Mammary epithelial cell (primary cell): Measurements from ENCODE around the gene EPHB2.

Experiments used
- EZH2 ChIP-seq: IDR thresholded peaks from 2 replicates; pipeline ENCODE4 v1.6.1; 2012; ENCODE audit warnings: low read length, inconsistent platforms, borderline replicate concordance
- TF ChIP-seq, protein P1 (sequence below), 2 donors: IDR thresholded peaks in 1 of 2; conservative IDR thresholded peaks in 1 of 2; 2 replicates each; pipeline ENCODE4 v1.5.1; 2011 to 2012; ENCODE audit warnings: inconsistent platforms in 2 of 2, low read length in 2 of 2, mild to moderate bottlenecking in 2 of 2, control low read depth in 1 of 2, low read depth in 1 of 2; ENCODE audit not compliant: insufficient read depth in 1 of 2; ENCODE audit errors: extremely low read depth in 1 of 2

DNA sequence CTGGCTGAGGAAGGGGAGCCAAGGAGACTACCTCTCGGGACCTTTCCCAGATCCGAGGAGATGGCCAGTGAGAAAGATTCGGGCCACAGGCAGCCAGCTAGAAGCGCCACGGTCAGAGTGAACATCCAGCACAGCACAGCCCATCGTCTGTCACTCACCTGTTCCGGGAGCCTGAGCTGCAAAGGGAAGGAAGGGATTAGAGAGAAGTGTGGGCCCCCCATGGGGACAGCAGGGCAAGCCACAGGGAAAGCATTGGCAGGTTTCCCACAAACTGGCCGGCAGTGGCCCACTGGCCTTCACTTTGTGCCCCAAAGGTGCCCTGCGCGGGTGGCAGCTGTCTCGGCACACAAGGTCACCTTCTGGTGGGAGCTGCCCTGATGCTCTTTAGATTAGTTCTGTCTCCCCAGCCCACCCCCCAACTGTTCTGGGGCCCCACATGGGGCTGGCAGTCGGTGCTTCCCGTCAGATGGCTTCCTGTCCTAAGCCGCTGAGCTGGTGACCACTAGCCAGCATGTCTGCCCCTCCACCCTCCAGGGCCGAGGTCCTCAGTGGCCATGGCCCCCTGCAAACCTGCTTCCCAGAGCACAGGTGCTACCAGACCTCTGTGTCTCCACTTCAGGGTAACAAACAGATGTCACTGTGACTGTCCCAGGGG lies 205.3 kb downstream of the EPHB2 start:
- TF ChIP-seq, protein P1, sequence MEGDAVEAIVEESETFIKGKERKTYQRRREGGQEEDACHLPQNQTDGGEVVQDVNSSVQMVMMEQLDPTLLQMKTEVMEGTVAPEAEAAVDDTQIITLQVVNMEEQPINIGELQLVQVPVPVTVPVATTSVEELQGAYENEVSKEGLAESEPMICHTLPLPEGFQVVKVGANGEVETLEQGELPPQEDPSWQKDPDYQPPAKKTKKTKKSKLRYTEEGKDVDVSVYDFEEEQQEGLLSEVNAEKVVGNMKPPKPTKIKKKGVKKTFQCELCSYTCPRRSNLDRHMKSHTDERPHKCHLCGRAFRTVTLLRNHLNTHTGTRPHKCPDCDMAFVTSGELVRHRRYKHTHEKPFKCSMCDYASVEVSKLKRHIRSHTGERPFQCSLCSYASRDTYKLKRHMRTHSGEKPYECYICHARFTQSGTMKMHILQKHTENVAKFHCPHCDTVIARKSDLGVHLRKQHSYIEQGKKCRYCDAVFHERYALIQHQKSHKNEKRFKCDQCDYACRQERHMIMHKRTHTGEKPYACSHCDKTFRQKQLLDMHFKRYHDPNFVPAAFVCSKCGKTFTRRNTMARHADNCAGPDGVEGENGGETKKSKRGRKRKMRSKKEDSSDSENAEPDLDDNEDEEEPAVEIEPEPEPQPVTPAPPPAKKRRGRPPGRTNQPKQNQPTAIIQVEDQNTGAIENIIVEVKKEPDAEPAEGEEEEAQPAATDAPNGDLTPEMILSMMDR (conservative IDR thresholded peaks at IDR 0.05 in 1 of 2, IDR thresholded peaks at IDR 0.05 in 1 of 2; ENCODE audit: extremely low read depth in 1 of 2, insufficient read depth in 1 of 2, low read depth in 1 of 2, low read length in 2 of 2) = no peak
- no peak for TF ChIP-seq EZH2
